Neural crest cell (in vitro differentiated cells): ENCODE measurements around the gene DMRTC2. TPM values are rescaled to one million over a fixed set of nuclear protein-coding genes. Genes with fewer than 3 reads are reported as not detected.

ENCODE experiments used
- DNase-seq: peaks from one replicate; pipeline ENCODE4 v3.0.0; 2021; ENCODE audit warnings: low read depth, mixed read lengths, low spot score
- H3K27ac Mint-ChIP-seq: one replicate; pipeline ENCODE4 v1.8.0; 2021; ENCODE audit warnings: mild to moderate bottlenecking, mixed read lengths; ENCODE audit not compliant: unreplicated experiment
- H3K27me3 Mint-ChIP-seq: 2 replicates; pipeline ENCODE4 v1.8.0; 2021; ENCODE audit warnings: low read depth, mild to moderate bottlenecking, mixed read lengths
- H3K36me3 Mint-ChIP-seq: 2 replicates; pipeline ENCODE4 v1.8.0; 2021; ENCODE audit warnings: low read depth, mild to moderate bottlenecking, mixed read lengths
- H3K4me1 Mint-ChIP-seq: 2 replicates; pipeline ENCODE4 v1.8.0; 2021; ENCODE audit warnings: mixed read lengths
- H3K4me3 Mint-ChIP-seq: one replicate; pipeline ENCODE4 v1.8.0; 2021; ENCODE audit warnings: mild to moderate bottlenecking, mixed read lengths
- H3K9me3 Mint-ChIP-seq: 2 replicates; pipeline ENCODE4 v1.8.0; 2021; ENCODE audit warnings: mixed read lengths
- CTCF ChIP-seq: fragments of 200-600 bp; sonication (generic); conservative IDR thresholded peaks from 2 replicates; pipeline ENCODE4 v1.5.0; 2021; ENCODE audit warnings: antibody characterized with exemption, mild to moderate bottlenecking
- long read RNA-seq: library from polyadenylated mRNA; unstranded; transcript quantifications from one replicate; pipeline ENCODE4 v2.0.0, GENCODE V29; 2020
- total RNA-seq: library from RNA; stranded (reverse); gene quantifications from 2 replicates; pipeline ENCODE4 v1.2.1, GENCODE V29; 2021

The DMRTC2 gene
- total RNA-seq = not detected in 2 replicates
- long read RNA-seq = 0 reads

- no peaks in the 10 kb centered on the region for H3K36me3 Mint-ChIP-seq
- DNase-seq = no peak
- no peak within 1 kb of the TSS for H3K4me3 Mint-ChIP-seq
- H3K9me3 Mint-ChIP-seq = no peaks in the 10 kb centered on the region
- H3K4me1 Mint-ChIP-seq = no peaks in the 10 kb centered on the region
- no peak within 1 kb of the TSS for H3K27ac Mint-ChIP-seq
- peaks cover 84% of the 10 kb centered on the region for H3K27me3 Mint-ChIP-seq
- TF ChIP-seq CTCF = no peak
These were observed at the start of gene DMRTC2 for GRCh38 chr19:41845001-41845050. TSS of gene DMRTC2 (plus strand) at chr19:41845042. CDS start at chr19:41847429, 2,387 bp downstream.

GRCh38 chr19:41796362-41796761, 48.5 kb upstream of the DMRTC2 start, which contains the start of gene CEACAM3:
TSS of gene CEACAM3 (plus strand) at chr19:41796587. CDS start at chr19:41796678, 91 bp downstream.
- no peaks in the 10 kb centered on the region for H3K9me3 Mint-ChIP-seq
- no peaks in the 10 kb centered on the region for H3K36me3 Mint-ChIP-seq

GRCh38 chr19:41796901-41797300, 47.9 kb upstream of the DMRTC2 start:
- Mint-ChIP-seq H3K4me3 (no peak overlapping the region), H3K36me3 (no peaks in the 10 kb centered on the region), H3K9me3 (no peaks in the 10 kb centered on the region), H3K4me1 (no peaks in the 10 kb centered on the region), H3K27ac (no peak overlapping the region), H3K27me3 (peaks cover 80% of the 10 kb centered on the region)
- TF ChIP-seq CTCF = no peak
- no peak for DNase-seq

More at GRCh38 chr19:41796362-41796761, 48.5 kb upstream of the DMRTC2 start, which contains the start of gene CEACAM3:
- no peak for DNase-seq
- no peak for TF ChIP-seq CTCF
- Mint-ChIP-seq H3K27ac (no peak within 1 kb of the TSS), H3K4me1 (no peaks in the 10 kb centered on the region), H3K27me3 (peaks cover 80% of the 10 kb centered on the region), H3K4me3 (no peak within 1 kb of the TSS)

- no peak for TF ChIP-seq CTCF
- no peak for DNase-seq
- H3K27me3 Mint-ChIP-seq = peaks cover 84% of the 10 kb centered on the region
- H3K4me3 Mint-ChIP-seq = no peak overlapping the region
- no peaks in the 10 kb centered on the region for H3K36me3 Mint-ChIP-seq
- no peaks in the 10 kb centered on the region for H3K9me3 Mint-ChIP-seq
- no peaks in the 10 kb centered on the region for H3K4me1 Mint-ChIP-seq
- no peak overlapping the region for H3K27ac Mint-ChIP-seq
These were observed 45.3 kb upstream of the DMRTC2 start for GRCh38 chr19:41799444-41800000.

- Mint-ChIP-seq H3K4me3 (no peak overlapping the region), H3K27ac (no peak overlapping the region), H3K27me3 (peaks cover 87% of the 10 kb centered on the region), H3K4me1 (no peaks in the 10 kb centered on the region), H3K36me3 (no peaks in the 10 kb centered on the region), H3K9me3 (no peaks in the 10 kb centered on the region)
- no peak for TF ChIP-seq CTCF
- no peak for DNase-seq
These were observed 43.8 kb upstream of the DMRTC2 start for GRCh38 chr19:41801031-41801430.

GRCh38 chr19:41801792-41802211, 43.0 kb upstream of the DMRTC2 start:
- no peak for TF ChIP-seq CTCF
- no peaks in the 10 kb centered on the region for H3K4me1 Mint-ChIP-seq
- H3K36me3 Mint-ChIP-seq = no peaks in the 10 kb centered on the region
- H3K27ac Mint-ChIP-seq = no peak overlapping the region
- no peak overlapping the region for H3K4me3 Mint-ChIP-seq
- H3K9me3 Mint-ChIP-seq = no peaks in the 10 kb centered on the region
- peaks cover 82% of the 10 kb centered on the region for H3K27me3 Mint-ChIP-seq
- DNase-seq = no peak
